HepG2 (cell line): ENCODE measurements around the gene SMG7. TPM values are rescaled to one million over a fixed set of nuclear protein-coding genes. Genes with fewer than 3 reads are reported as not detected.

Source experiments
- ATAC-seq: fragments of 200-7000 bp; cut with Tn5 transposase; 3 replicates; pipeline ENCODE4 v1.9.1; 2020; ENCODE audit warnings: mild to moderate bottlenecking, moderate library complexity
- BruUV-seq: library from RNA; stranded (reverse); fragments of 400-500 nt; replicated peaks from 2 replicates; lab custom pipeline; 2021; lab: Mats Ljungman, UMichigan
- CTCF ChIA-PET: fragments of 300-600 bp; formaldehyde crosslinking; extraction: SDS; loops from one replicate; lab custom pipeline; 2021; ENCODE audit warnings: low total read pairs, inconsistent platforms, low intra/inter-chr PET ratio; lab: Yijun Ruan, JAX
- POLR2A ChIA-PET: fragments of 350-600 bp; sonication (Branson Sonifier 250); formaldehyde crosslinking; loops from one replicate; lab custom pipeline; 2020; ENCODE audit warnings: antibody characterized with exemption, inconsistent platforms; lab: Yijun Ruan, JAX
- DNase-seq: peaks from one replicate; pipeline ENCODE4 v3.0.0-alpha.2; 2015; ENCODE audit warnings: low spot score
- FAIRE-seq: peaks from 3 replicates; lab custom pipeline; 2011; peaks lifted over from hg19 to GRCh38; lab: Jason Lieb, UNC
- H2AFZ ChIP-seq: one replicate; pipeline ENCODE4 v1.6.1; 2011; ENCODE audit warnings: low read length, inconsistent platforms
- H3K27ac ChIP-seq: fragments of 300-600 bp; 3 replicates; pipeline ENCODE4 v1.8.0; 2011; ENCODE audit warnings: mixed run types, mild to moderate bottlenecking, mixed read lengths, low read length, inconsistent platforms; ENCODE audit not compliant: insufficient read depth; ENCODE audit errors: extremely low read length
- H3K27me3 ChIP-seq, 2 experiments: fragments of 200-600 bp in 1 of 2; 2 replicates in 1 of 2; 3 replicates in 1 of 2; pipeline versions ENCODE4 v1.6.0 to v1.8.0; 2011; ENCODE audit warnings: low read length in 2 of 2, mild to moderate bottlenecking in 2 of 2, moderate library complexity in 2 of 2, inconsistent platforms in 1 of 2; ENCODE audit not compliant: insufficient read depth in 2 of 2, control insufficient read depth in 1 of 2
- H3K36me3 ChIP-seq, 2 experiments: fragments of 200-600 bp in 1 of 2; replicated peaks in 1 of 2; 2 replicates in 1 of 2; 3 replicates in 1 of 2; pipeline versions ENCODE4 v1.5.1 to v1.8.0; 2011; ENCODE audit warnings: low read length in 2 of 2, inconsistent platforms in 1 of 2; ENCODE audit not compliant: insufficient read depth in 2 of 2, control insufficient read depth in 1 of 2
- H3K4me1 ChIP-seq: 2 replicates; pipeline ENCODE4 v1.5.1; 2012; ENCODE audit warnings: low read length, inconsistent platforms; ENCODE audit not compliant: insufficient read depth
- H3K4me2 ChIP-seq: 2 replicates; pipeline ENCODE4 v1.6.0; 2011; ENCODE audit warnings: low read depth, low read length, inconsistent platforms
- H3K4me3 ChIP-seq, 3 experiments: fragments of 200-600 bp in 1 of 3; sonication (generic), shearing (Covaris generic) in 1 of 3; replicated peaks in 1 of 3; 2 replicates each; pipeline ENCODE4 v1.5.1; 2011 to 2016; ENCODE audit warnings: low read length in 3 of 3, inconsistent platforms in 2 of 3, low read depth in 2 of 3, mild to moderate bottlenecking in 2 of 3, control low read depth in 1 of 3, mixed read lengths in 1 of 3; ENCODE audit not compliant: insufficient read depth in 1 of 3
- H3K79me2 ChIP-seq: one replicate; pipeline ENCODE4 v1.6.1; 2011; ENCODE audit warnings: low read length, inconsistent platforms; ENCODE audit not compliant: insufficient read depth
- H3K9ac ChIP-seq: 2 replicates; pipeline ENCODE4 v1.6.0; 2011; ENCODE audit warnings: mild to moderate bottlenecking, low read depth, low read length, inconsistent platforms; ENCODE audit not compliant: insufficient read depth
- H3K9me3 ChIP-seq: 2 replicates; pipeline ENCODE4 v1.5.1; 2012; ENCODE audit warnings: mild to moderate bottlenecking, low read length
- H4K20me1 ChIP-seq: 2 replicates; pipeline ENCODE4 v1.6.0; 2011; ENCODE audit warnings: inconsistent platforms, mild to moderate bottlenecking, low read length, moderate library complexity; ENCODE audit not compliant: insufficient read depth
- CBX2 ChIP-seq, 2 experiments: fragments of 200-600 bp in 1 of 2; sonication (generic); formaldehyde crosslinking in 1 of 2; IDR thresholded peaks; 2 replicates each; pipeline versions ENCODE4 v1.7.0 to v1.8.1; 2018 to 2022; ENCODE audit warnings: low read depth in 2 of 2, low read length in 1 of 2, mild to moderate bottlenecking in 1 of 2, missing genetic modification reagents in 1 of 2
- ELF4 ChIP-seq: sonication (generic); formaldehyde crosslinking; IDR thresholded peaks from 2 replicates; pipeline ENCODE4 v1.5.0; 2020; ENCODE audit warnings: missing genetic modification reagents, mild to moderate bottlenecking, moderate library complexity, borderline replicate concordance
- GABPA ChIP-seq, 2 experiments: IDR thresholded peaks; 2 replicates each; pipeline ENCODE4 v1.6.1; 2011 to 2016; ENCODE audit warnings: low read depth in 2 of 2, low read length in 1 of 2, missing biosample characterization in 1 of 2, missing genetic modification characterization in 1 of 2
- RCOR2 ChIP-seq: IDR thresholded peaks from 2 replicates; pipeline ENCODE4 v1.6.1; 2016; ENCODE audit warnings: missing biosample characterization, missing genetic modification reagents
- REXO4 ChIP-seq: sonication (generic); formaldehyde crosslinking; IDR thresholded peaks from 2 replicates; pipeline ENCODE4 v1.8.0; 2022; ENCODE audit warnings: missing genetic modification reagents, mild to moderate bottlenecking, borderline replicate concordance
- ZBTB42 ChIP-seq: sonication (generic); formaldehyde crosslinking; IDR thresholded peaks from 2 replicates; pipeline ENCODE4 v1.5.0; 2020; ENCODE audit warnings: mild to moderate bottlenecking, missing genetic modification reagents
- ZNF160 ChIP-seq: sonication (generic); formaldehyde crosslinking; IDR thresholded peaks from 2 replicates; pipeline ENCODE4 v1.8.0; 2022; ENCODE audit warnings: mild to moderate bottlenecking, inconsistent platforms, missing genetic modification reagents
- ZNF329 ChIP-seq: sonication (generic); formaldehyde crosslinking; IDR thresholded peaks from 2 replicates; pipeline ENCODE4 v1.9.0; 2021; ENCODE audit warnings: low read depth, mild to moderate bottlenecking, missing genetic modification reagents
- ZNF550 ChIP-seq: sonication (generic); formaldehyde crosslinking; IDR thresholded peaks from 2 replicates; pipeline ENCODE4 v1.4.0; 2020; ENCODE audit warnings: mild to moderate bottlenecking, missing genetic modification reagents, borderline replicate concordance
- WGBS: methylation state at CpG from one replicate; pipeline ENCODE4 v1.1.6; 2017; ENCODE audit warnings: low lambda C conversion rate; 5-methylcytosine and 5-hydroxymethylcytosine counted together
- in situ Hi-C: cut with HindIII; loops from 2 replicates; pipeline ENCODE4 v1.10.0; 2017; ENCODE audit warnings: low pct_unique_long_range_greater_than_20kb; ENCODE audit not compliant: extremely low pct_ligation_motif_present
- intact Hi-C: fragments of 100-400 bp; cut with micrococcal nuclease; formaldehyde crosslinking; loops from one replicate; pipeline ENCODE4 v1.10.0; 2022; ENCODE audit not compliant: unreplicated experiment
- polyA plus RNA-seq, 8 experiments: library from polyadenylated mRNA; depleted of rRNA in 3 of 8; stranded (reverse) in 7 of 8; unstranded in 1 of 8; fragments of >200 nt; fragmentation: Illumina TruSeq in 4 of 8; extraction: Trizol in 4 of 8; gene quantifications; 2 replicates each; pipeline versions ENCODE4 v1.2.1 to v1.2.3, GENCODE V29; 2011 to 2016; ENCODE audit warnings: low read depth in 4 of 8, missing spikeins in 1 of 8, mixed read lengths in 1 of 8; ENCODE audit not compliant: insufficient read depth in 1 of 8
- total RNA-seq, 5 experiments: library from RNA; depleted of rRNA; stranded (reverse); fragments of >200 nt; fragmentation: Illumina TruSeq; extraction: Trizol; gene quantifications; 2 replicates each; pipeline ENCODE4 v1.2.3, GENCODE V29; 2016; ENCODE audit warnings: low read depth in 1 of 5
- TF ChIP-seq, protein P1 (sequence below): sonication (generic); formaldehyde crosslinking; IDR thresholded peaks from 2 replicates; pipeline ENCODE4 v1.4.0; 2020; ENCODE audit warnings: missing genetic modification reagents
- TF ChIP-seq, protein P2 (sequence below): conservative IDR thresholded peaks from 2 replicates; pipeline ENCODE4 v1.6.1; 2018; ENCODE audit warnings: missing genetic modification reagents

SMG7 gene
- total and polyA plus RNA-seq, 2 of the 13 experiments (the other 11 are each of a cell fraction or from before 2014, with no cell fraction given), result 14.9 to 27.9 TPM

DNA sequence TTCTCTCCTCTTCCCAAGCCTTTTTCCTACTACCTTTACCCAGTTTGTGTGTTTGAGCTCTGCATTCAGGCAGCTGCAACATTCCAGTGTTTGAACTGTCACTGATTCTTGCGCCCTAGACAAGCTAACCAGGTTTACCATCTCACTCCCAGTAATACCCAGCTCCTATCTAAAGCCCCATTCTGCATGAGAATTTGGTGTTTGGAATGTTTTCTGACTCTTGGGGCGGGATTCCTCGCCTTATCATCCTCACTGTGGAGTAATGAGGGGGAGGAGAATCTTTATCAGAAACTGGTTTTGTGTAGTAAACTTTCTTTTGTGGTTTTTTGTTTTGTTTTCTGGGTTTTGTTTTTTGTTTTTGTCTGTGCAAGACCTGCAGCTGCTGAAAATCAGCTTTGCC is 81.5 kb downstream of the SMG7 start:
- ATAC-seq, result no peak
- intact Hi-C loops, result no loop called here
- Histone ChIP-seq H3K4me3 (no peak overlapping the region), H2AFZ (no peak overlapping the region), H3K36me3 (peaks cover 14 to 41% of the 10 kb centered on the region in 2 experiments), H3K79me2 (no peaks in the 10 kb centered on the region), H3K27me3 (no peaks in the 10 kb centered on the region), H3K9ac (no peak overlapping the region), H3K9me3 (no peaks in the 10 kb centered on the region), H4K20me1 (no peaks in the 10 kb centered on the region), H3K4me2 (no peak overlapping the region), H3K4me1 (no peaks in the 10 kb centered on the region), H3K27ac (no peak overlapping the region)
- in situ Hi-C loops, result loop anchor here (25.0 kb wide), 1 partner anchor 266 kb away; no protein-coding TSS in a partner anchor
- BruUV-seq, result no TSS peak
- TF ChIP-seq, protein P1, sequence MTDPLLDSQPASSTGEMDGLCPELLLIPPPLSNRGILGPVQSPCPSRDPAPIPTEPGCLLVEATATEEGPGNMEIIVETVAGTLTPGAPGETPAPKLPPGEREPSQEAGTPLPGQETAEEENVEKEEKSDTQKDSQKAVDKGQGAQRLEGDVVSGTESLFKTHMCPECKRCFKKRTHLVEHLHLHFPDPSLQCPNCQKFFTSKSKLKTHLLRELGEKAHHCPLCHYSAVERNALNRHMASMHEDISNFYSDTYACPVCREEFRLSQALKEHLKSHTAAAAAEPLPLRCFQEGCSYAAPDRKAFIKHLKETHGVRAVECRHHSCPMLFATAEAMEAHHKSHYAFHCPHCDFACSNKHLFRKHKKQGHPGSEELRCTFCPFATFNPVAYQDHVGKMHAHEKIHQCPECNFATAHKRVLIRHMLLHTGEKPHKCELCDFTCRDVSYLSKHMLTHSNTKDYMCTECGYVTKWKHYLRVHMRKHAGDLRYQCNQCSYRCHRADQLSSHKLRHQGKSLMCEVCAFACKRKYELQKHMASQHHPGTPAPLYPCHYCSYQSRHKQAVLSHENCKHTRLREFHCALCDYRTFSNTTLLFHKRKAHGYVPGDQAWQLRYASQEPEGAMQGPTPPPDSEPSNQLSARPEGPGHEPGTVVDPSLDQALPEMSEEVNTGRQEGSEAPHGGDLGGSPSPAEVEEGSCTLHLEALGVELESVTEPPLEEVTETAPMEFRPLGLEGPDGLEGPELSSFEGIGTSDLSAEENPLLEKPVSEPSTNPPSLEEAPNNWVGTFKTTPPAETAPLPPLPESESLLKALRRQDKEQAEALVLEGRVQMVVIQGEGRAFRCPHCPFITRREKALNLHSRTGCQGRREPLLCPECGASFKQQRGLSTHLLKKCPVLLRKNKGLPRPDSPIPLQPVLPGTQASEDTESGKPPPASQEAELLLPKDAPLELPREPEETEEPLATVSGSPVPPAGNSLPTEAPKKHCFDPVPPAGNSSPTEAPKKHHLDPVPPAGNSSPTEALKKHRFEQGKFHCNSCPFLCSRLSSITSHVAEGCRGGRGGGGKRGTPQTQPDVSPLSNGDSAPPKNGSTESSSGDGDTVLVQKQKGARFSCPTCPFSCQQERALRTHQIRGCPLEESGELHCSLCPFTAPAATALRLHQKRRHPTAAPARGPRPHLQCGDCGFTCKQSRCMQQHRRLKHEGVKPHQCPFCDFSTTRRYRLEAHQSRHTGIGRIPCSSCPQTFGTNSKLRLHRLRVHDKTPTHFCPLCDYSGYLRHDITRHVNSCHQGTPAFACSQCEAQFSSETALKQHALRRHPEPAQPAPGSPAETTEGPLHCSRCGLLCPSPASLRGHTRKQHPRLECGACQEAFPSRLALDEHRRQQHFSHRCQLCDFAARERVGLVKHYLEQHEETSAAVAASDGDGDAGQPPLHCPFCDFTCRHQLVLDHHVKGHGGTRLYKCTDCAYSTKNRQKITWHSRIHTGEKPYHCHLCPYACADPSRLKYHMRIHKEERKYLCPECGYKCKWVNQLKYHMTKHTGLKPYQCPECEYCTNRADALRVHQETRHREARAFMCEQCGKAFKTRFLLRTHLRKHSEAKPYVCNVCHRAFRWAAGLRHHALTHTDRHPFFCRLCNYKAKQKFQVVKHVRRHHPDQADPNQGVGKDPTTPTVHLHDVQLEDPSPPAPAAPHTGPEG (CRISPR knock-in tag), result no peak
- TF ChIP-seq REXO4, result no peak
- no peak for TF ChIP-seq ZNF160 (CRISPR knock-in tag)
- no peak for TF ChIP-seq ZNF550 (CRISPR knock-in tag)
- TF ChIP-seq, protein P2, sequence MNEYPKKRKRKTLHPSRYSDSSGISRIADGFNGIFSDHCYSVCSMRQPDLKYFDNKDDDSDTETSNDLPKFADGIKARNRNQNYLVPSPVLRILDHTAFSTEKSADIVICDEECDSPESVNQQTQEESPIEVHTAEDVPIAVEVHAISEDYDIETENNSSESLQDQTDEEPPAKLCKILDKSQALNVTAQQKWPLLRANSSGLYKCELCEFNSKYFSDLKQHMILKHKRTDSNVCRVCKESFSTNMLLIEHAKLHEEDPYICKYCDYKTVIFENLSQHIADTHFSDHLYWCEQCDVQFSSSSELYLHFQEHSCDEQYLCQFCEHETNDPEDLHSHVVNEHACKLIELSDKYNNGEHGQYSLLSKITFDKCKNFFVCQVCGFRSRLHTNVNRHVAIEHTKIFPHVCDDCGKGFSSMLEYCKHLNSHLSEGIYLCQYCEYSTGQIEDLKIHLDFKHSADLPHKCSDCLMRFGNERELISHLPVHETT (CRISPR knock-in tag), result no peak
- TF ChIP-seq CBX2 (IDR thresholded peaks at IDR 0.05; ENCODE audit: low read depth, low read length), result no peak
- TF ChIP-seq CBX2 (CRISPR knock-in tag; IDR thresholded peaks at IDR 0.05; ENCODE audit: low read depth), result no peak
- no peak for TF ChIP-seq ZBTB42 (CRISPR knock-in tag)
- no peak for TF ChIP-seq ELF4
- no peak for TF ChIP-seq RCOR2
- TF ChIP-seq ZNF329 (CRISPR knock-in tag), result no peak
- no peak for TF ChIP-seq GABPA (IDR thresholded peaks at IDR 0.05; ENCODE audit: low read depth, low read length)
- TF ChIP-seq GABPA (CRISPR knock-in tag; IDR thresholded peaks at IDR 0.05; ENCODE audit: low read depth), result no peak
- CTCF ChIA-PET, result no interaction called here
- POLR2A ChIA-PET, result no interaction called here
- DNase-seq, result no peak
- no peak for FAIRE-seq
- 97% methylated on average over 3 of the region's 3 CpGs for WGBS
